Trophoblast cell (in vitro differentiated cells and primary cell): ENCODE data around the gene HOXD4.
A peak's percentile ranks its signal among the peaks of the same experiment; 100 is the strongest.

ENCODE experiments used
- DNase-seq, 2 donors: peaks; one replicate each; pipeline ENCODE4 v3.0.0-alpha.2; 2016
- H2AFZ ChIP-seq: 2 replicates; pipeline ENCODE4 v1.6.1; 2013; ENCODE audit warnings: low read length, moderate library complexity, mild to moderate bottlenecking; ENCODE audit not compliant: insufficient read depth, poor library complexity
- H2AK5ac ChIP-seq: 2 replicates; pipeline ENCODE4 v1.6.1; 2013; ENCODE audit warnings: mild to moderate bottlenecking, low read length
- H2BK120ac ChIP-seq: 2 replicates; pipeline ENCODE4 v1.6.1; 2013; ENCODE audit warnings: low read length, mild to moderate bottlenecking, moderate library complexity; ENCODE audit not compliant: insufficient read depth, poor library complexity
- H2BK12ac ChIP-seq: 2 replicates; pipeline ENCODE4 v1.6.1; 2013; ENCODE audit warnings: mild to moderate bottlenecking, low read length, moderate library complexity
- H2BK5ac ChIP-seq: 2 replicates; pipeline ENCODE4 v1.6.1; 2013; ENCODE audit warnings: low read length, low read depth, moderate library complexity, mild to moderate bottlenecking; ENCODE audit not compliant: poor library complexity
- H3K14ac ChIP-seq: 2 replicates; pipeline ENCODE4 v1.6.1; 2013; ENCODE audit warnings: mild to moderate bottlenecking, low read length
- H3K18ac ChIP-seq: 2 replicates; pipeline ENCODE4 v1.6.1; 2013; ENCODE audit warnings: mild to moderate bottlenecking, low read length
- H3K23ac ChIP-seq: 2 replicates; pipeline ENCODE4 v1.6.1; 2013; ENCODE audit warnings: low read length
- H3K27ac ChIP-seq: 2 replicates; pipeline ENCODE4 v1.5.1; 2013; ENCODE audit warnings: low read depth, mild to moderate bottlenecking, inconsistent platforms, low read length, moderate library complexity
- H3K27me3 ChIP-seq: 2 replicates; pipeline ENCODE4 v1.6.1; 2013; ENCODE audit warnings: inconsistent platforms, mild to moderate bottlenecking, low read length, moderate library complexity; ENCODE audit not compliant: insufficient read depth
- H3K36me3 ChIP-seq, 2 experiments: 1 replicate in 1 of 2; 2 replicates in 1 of 2; pipeline ENCODE4 v1.6.1; 2013; ENCODE audit warnings: low read length in 2 of 2, mild to moderate bottlenecking in 2 of 2, moderate library complexity in 1 of 2; ENCODE audit not compliant: insufficient read depth in 2 of 2, control insufficient read depth in 1 of 2
- H3K4ac ChIP-seq: 2 replicates; pipeline ENCODE4 v1.6.1; 2013; ENCODE audit warnings: low read depth, mild to moderate bottlenecking, low read length, moderate library complexity
- H3K4me1 ChIP-seq, 2 experiments: 1 replicate in 1 of 2; 2 replicates in 1 of 2; pipeline ENCODE4 v1.6.1; 2013; ENCODE audit warnings: low read length in 2 of 2, mild to moderate bottlenecking in 2 of 2, moderate library complexity in 1 of 2; ENCODE audit not compliant: insufficient read depth in 2 of 2, control insufficient read depth in 1 of 2
- H3K4me2 ChIP-seq: 2 replicates; pipeline ENCODE4 v1.6.1; 2013; ENCODE audit warnings: inconsistent platforms, mild to moderate bottlenecking, low read length, moderate library complexity
- H3K4me3 ChIP-seq: 2 replicates; pipeline ENCODE4 v1.5.1; 2013; ENCODE audit warnings: mild to moderate bottlenecking, low read depth, low read length, inconsistent platforms
- H3K79me1 ChIP-seq: one replicate; pipeline ENCODE4 v1.6.1; 2013; ENCODE audit warnings: low read length
- H3K79me2 ChIP-seq: 2 replicates; pipeline ENCODE4 v1.6.1; 2013; ENCODE audit warnings: low read length, mild to moderate bottlenecking; ENCODE audit not compliant: control insufficient read depth, insufficient read depth, poor library complexity
- H3K9ac ChIP-seq: 2 replicates; pipeline ENCODE4 v1.6.1; 2013; ENCODE audit warnings: mild to moderate bottlenecking, low read length
- H3K9me3 ChIP-seq: 2 replicates; pipeline ENCODE4 v1.6.1; 2013; ENCODE audit warnings: low read depth, mild to moderate bottlenecking, control low read depth, inconsistent platforms, low read length; ENCODE audit not compliant: insufficient read depth
- H4K12ac ChIP-seq: 2 replicates; pipeline ENCODE4 v1.6.1; 2013; ENCODE audit warnings: low read depth, mild to moderate bottlenecking, low read length, moderate library complexity
- H4K8ac ChIP-seq: 2 replicates; pipeline ENCODE4 v1.6.1; 2013; ENCODE audit warnings: low read depth, mild to moderate bottlenecking, low read length, moderate library complexity
- H4K91ac ChIP-seq: one replicate; pipeline ENCODE4 v1.6.1; 2013; ENCODE audit warnings: low read depth, mild to moderate bottlenecking, low read length, moderate library complexity
- WGBS: extraction: QIAGEN DNeasy Blood & Tissue Kit; methylation state at CpG from one replicate; pipeline ENCODE4 v1.1.7; 2013; ENCODE audit warnings: missing lambda C conversion rate; ENCODE audit not compliant: insufficient read length, insufficient coverage; ENCODE audit errors: extremely low coverage; 5-methylcytosine and 5-hydroxymethylcytosine counted together

Gene HOXD4

GRCh38 chr2:176170602-176171305 is 19.4 kb downstream of the HOXD4 start:
- DNase-seq: no peak
- H2BK12ac ChIP-seq: no peak overlapping the region
- H3K4me2 ChIP-seq: no peak overlapping the region
- H3K4me3 ChIP-seq: no peak overlapping the region
- H3K18ac ChIP-seq: no peak overlapping the region
- H4K91ac ChIP-seq: no peak overlapping the region
- no peak overlapping the region for H3K14ac ChIP-seq
- no peak overlapping the region for H4K8ac ChIP-seq
- no peak overlapping the region for H2BK120ac ChIP-seq
- H3K4ac ChIP-seq: no peak overlapping the region
- no peak overlapping the region for H3K27ac ChIP-seq
- no peak overlapping the region for H4K12ac ChIP-seq
- no CpG with 5 or more reads among the region's 1 CpG for WGBS
- peaks cover 0 to 8% of the 10 kb centered on the region in 2 experiments for H3K4me1 ChIP-seq
- no peak overlapping the region for H2BK5ac ChIP-seq
- H3K23ac ChIP-seq: no peak overlapping the region
- no peaks in the 10 kb centered on the region for H3K79me1 ChIP-seq
- peaks cover 13% of the 10 kb centered on the region for H3K9me3 ChIP-seq
- H3K79me2 ChIP-seq: no peaks in the 10 kb centered on the region
- no peaks in the 10 kb centered on the region for H3K36me3 ChIP-seq
- no peak overlapping the region for H2AFZ ChIP-seq
- H3K27me3 ChIP-seq: peaks cover 60% of the 10 kb centered on the region
- H3K9ac ChIP-seq: no peak overlapping the region
- H2AK5ac ChIP-seq: no peak overlapping the region

- Histone ChIP-seq H3K36me3 (no peaks in the 10 kb centered on the region), H3K9me3 (peaks cover 13% of the 10 kb centered on the region), H3K14ac (no peak overlapping the region), H2AK5ac (no peak overlapping the region), H2BK120ac (no peak overlapping the region), H4K91ac (no peak overlapping the region), H2BK5ac (no peak overlapping the region), H3K18ac (no peak overlapping the region), H4K8ac (no peak overlapping the region), H4K12ac (no peak overlapping the region), H2BK12ac (no peak overlapping the region), H3K4ac (no peak overlapping the region), H3K9ac (no peak overlapping the region), H3K79me1 (no peaks in the 10 kb centered on the region), H2AFZ (no peak overlapping the region), H3K4me1 (peaks cover 0 to 8% of the 10 kb centered on the region in 2 experiments), H3K4me2 (peak overlapping the region; percentile 22), H3K23ac (no peak overlapping the region), H3K4me3 (peak overlapping the region; percentile 43), H3K79me2 (no peaks in the 10 kb centered on the region), H3K27me3 (peaks cover 61% of the 10 kb centered on the region), H3K27ac (no peak overlapping the region)
- no CpG with 5 or more reads among the region's 51 CpGs for WGBS
- DNase-seq: no peak
These were observed 20.1 kb downstream of the HOXD4 start for GRCh38 chr2:176171351-176172006.

- Histone ChIP-seq H3K4me3 (peak overlapping the region; percentile 43), H3K18ac (no peak overlapping the region), H3K9me3 (peaks cover 13% of the 10 kb centered on the region), H3K14ac (no peak overlapping the region), H2AFZ (no peak overlapping the region), H3K4me2 (peak overlapping the region; percentile 22), H3K4me1 (peaks cover 0 to 8% of the 10 kb centered on the region in 2 experiments), H3K79me1 (no peaks in the 10 kb centered on the region), H2BK12ac (no peak overlapping the region), H2BK120ac (no peak overlapping the region), H3K79me2 (no peaks in the 10 kb centered on the region), H4K12ac (no peak overlapping the region), H3K27me3 (peaks cover 69% of the 10 kb centered on the region), H2AK5ac (no peak overlapping the region), H3K9ac (no peak overlapping the region), H2BK5ac (no peak overlapping the region), H4K91ac (no peak overlapping the region), H3K4ac (no peak overlapping the region), H3K27ac (no peak overlapping the region), H3K23ac (no peak overlapping the region), H4K8ac (no peak overlapping the region), H3K36me3 (no peaks in the 10 kb centered on the region)
- DNase-seq: no peak
- WGBS: no CpG with 5 or more reads among the region's 60 CpGs
These were observed 20.9 kb downstream of the HOXD4 start for GRCh38 chr2:176172007-176172894.

GRCh38 chr2:176172895-176173566 is 21.7 kb downstream of the HOXD4 start:
- Histone ChIP-seq H3K23ac (no peak overlapping the region), H4K12ac (no peak overlapping the region), H2BK5ac (no peak overlapping the region), H3K4ac (no peak overlapping the region), H3K79me1 (no peaks in the 10 kb centered on the region), H3K14ac (no peak overlapping the region), H2AFZ (no peak overlapping the region), H3K79me2 (no peaks in the 10 kb centered on the region), H3K4me2 (no peak overlapping the region), H2AK5ac (no peak overlapping the region), H3K36me3 (no peaks in the 10 kb centered on the region), H3K4me1 (peaks cover 3 to 13% of the 10 kb centered on the region in 2 experiments), H2BK120ac (no peak overlapping the region), H3K27me3 (peaks cover 74% of the 10 kb centered on the region), H2BK12ac (no peak overlapping the region), H3K9ac (no peak overlapping the region), H4K8ac (no peak overlapping the region), H3K9me3 (peaks cover 13% of the 10 kb centered on the region), H3K27ac (no peak overlapping the region), H4K91ac (no peak overlapping the region), H3K18ac (no peak overlapping the region), H3K4me3 (no peak overlapping the region)
- WGBS: no CpG with 5 or more reads among the region's 14 CpGs
- no peak for DNase-seq
